Muscle of leg (tissue), 11 donors: Measurements from ENCODE around the gene YBX3. TPM values are rescaled to one million over a fixed set of nuclear protein-coding genes. Genes with fewer than 3 reads are reported as not detected.
"Not testable (repeated sequence)": the region's sequence is repeated elsewhere in the genome, so short reads cannot be mapped to it uniquely, and the experiment has no call there.

ENCODE experiments used
- DNase-seq: peaks from one replicate; pipeline ENCODE4 v3.0.0; 2013
- H3K27ac ChIP-seq: one replicate; pipeline ENCODE4 v1.5.1; 2013; ENCODE audit warnings: mild to moderate bottlenecking, low read length, control low read depth
- H3K27me3 ChIP-seq: one replicate; pipeline ENCODE4 v1.6.1; 2013; ENCODE audit warnings: low read length; ENCODE audit not compliant: control insufficient read depth, insufficient read depth
- H3K36me3 ChIP-seq: one replicate; pipeline ENCODE4 v1.6.1; 2013; ENCODE audit warnings: low read length; ENCODE audit not compliant: control insufficient read depth, insufficient read depth
- H3K4me1 ChIP-seq: one replicate; pipeline ENCODE4 v1.6.1; 2013; ENCODE audit warnings: low read length; ENCODE audit not compliant: control insufficient read depth, insufficient read depth
- H3K4me3 ChIP-seq: one replicate; pipeline ENCODE4 v1.5.1; 2013; ENCODE audit warnings: low read length, control low read depth
- H3K9me3 ChIP-seq: replicated peaks from 2 replicates; pipeline ENCODE4 v1.6.1; 2013; ENCODE audit warnings: low read depth, low read length; ENCODE audit not compliant: control insufficient read depth
- WGBS: methylation state at CpG from one replicate; pipeline ENCODE4 v1.1.5; 2013; ENCODE audit warnings: missing lambda C conversion rate; ENCODE audit not compliant: insufficient coverage; 5-methylcytosine and 5-hydroxymethylcytosine counted together
- polyA plus RNA-seq, 8 donors: library from polyadenylated mRNA; unstranded; fragments of 120-200 nt; gene quantifications; one replicate each; pipeline versions ENCODE4 v1.2.1 to v1.2.3, GENCODE V29; 2013; ENCODE audit warnings: inconsistent platforms in 1 of 8, low replicate concordance in 1 of 8; ENCODE audit not compliant: insufficient read length in 8 of 8, insufficient read depth in 1 of 8
- total RNA-seq: library from RNA; stranded (reverse); fragments of 120-200 nt; gene quantifications from one replicate; pipeline ENCODE4 v1.2.4, GENCODE V29; 2013

The YBX3 gene
- total and polyA plus RNA-seq, 9 donors, result 156 to 1,043 (median 754) TPM

DNA sequence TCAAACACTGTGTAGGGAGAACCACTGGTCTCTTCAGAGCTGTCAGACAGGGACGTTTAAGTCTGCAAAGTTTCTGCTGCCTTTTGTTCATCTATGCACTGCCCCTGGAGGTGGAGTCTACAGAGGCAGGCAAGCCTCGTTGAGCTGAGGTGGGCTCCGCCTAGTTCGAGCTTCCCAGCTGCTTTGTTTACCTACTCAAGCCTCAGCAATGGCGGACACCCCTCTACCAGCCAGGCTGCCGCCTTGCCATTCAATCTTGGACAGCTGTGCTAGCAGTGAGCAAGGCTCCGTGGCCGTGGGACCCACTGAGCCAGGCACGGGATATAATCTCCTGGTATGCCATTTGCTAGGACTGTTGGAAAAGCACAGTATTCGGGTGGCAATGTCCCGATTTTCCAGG lies 24.6 kb upstream of the YBX3 start:
- no peaks in the 10 kb centered on the region for H3K9me3 ChIP-seq
- WGBS, result 84% methylated on average over 8 of the region's 11 CpGs
- H3K4me1 ChIP-seq, result peaks cover 2% of the 10 kb centered on the region
- DNase-seq, result no peak
- H3K27me3 ChIP-seq, result peaks cover 2% of the 10 kb centered on the region
- no peaks in the 10 kb centered on the region for H3K36me3 ChIP-seq
- no peak overlapping the region for H3K27ac ChIP-seq
- no peak overlapping the region for H3K4me3 ChIP-seq

GRCh38 chr12:10743420-10743819 lies 20.3 kb upstream of the YBX3 start:
- H3K27ac ChIP-seq, H3K36me3 ChIP-seq, H3K27me3 ChIP-seq, H3K4me3 ChIP-seq, H3K4me1 ChIP-seq, H3K9me3 ChIP-seq, DNase-seq: not testable (repeated sequence)
- no CpG with 5 or more reads among the region's 6 CpGs for WGBS

DNA sequence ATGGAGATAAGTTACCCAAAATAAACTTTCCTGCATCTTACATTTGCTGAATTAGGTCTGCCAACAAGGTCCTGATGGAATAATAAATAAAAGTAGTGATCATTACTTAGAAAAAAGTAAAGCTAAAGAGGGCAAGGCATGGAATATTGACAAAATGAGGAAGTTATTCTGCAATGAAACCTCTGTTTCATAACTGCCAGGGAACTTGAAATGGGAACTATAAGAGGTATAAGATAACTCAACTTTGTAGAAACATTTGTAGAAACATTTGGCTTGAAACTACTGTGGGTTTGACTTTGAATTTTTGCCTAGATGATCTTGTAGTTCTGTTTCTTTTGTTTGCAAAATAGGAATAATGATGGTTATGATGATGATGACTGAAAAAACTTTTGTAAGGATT lies 18.7 kb upstream of the YBX3 start:
- H3K36me3 ChIP-seq, result no peaks in the 10 kb centered on the region
- peak; percentile 23 for DNase-seq
- H3K27ac ChIP-seq, result no peak overlapping the region
- no peaks in the 10 kb centered on the region for H3K27me3 ChIP-seq
- H3K4me1 ChIP-seq, result no peaks in the 10 kb centered on the region
- H3K9me3 ChIP-seq, result no peaks in the 10 kb centered on the region
- H3K4me3 ChIP-seq, result no peak overlapping the region

GRCh38 chr12:10740182-10740581 lies 17.1 kb upstream of the YBX3 start:
- no CpG with 5 or more reads among the region's 1 CpG for WGBS

DNA sequence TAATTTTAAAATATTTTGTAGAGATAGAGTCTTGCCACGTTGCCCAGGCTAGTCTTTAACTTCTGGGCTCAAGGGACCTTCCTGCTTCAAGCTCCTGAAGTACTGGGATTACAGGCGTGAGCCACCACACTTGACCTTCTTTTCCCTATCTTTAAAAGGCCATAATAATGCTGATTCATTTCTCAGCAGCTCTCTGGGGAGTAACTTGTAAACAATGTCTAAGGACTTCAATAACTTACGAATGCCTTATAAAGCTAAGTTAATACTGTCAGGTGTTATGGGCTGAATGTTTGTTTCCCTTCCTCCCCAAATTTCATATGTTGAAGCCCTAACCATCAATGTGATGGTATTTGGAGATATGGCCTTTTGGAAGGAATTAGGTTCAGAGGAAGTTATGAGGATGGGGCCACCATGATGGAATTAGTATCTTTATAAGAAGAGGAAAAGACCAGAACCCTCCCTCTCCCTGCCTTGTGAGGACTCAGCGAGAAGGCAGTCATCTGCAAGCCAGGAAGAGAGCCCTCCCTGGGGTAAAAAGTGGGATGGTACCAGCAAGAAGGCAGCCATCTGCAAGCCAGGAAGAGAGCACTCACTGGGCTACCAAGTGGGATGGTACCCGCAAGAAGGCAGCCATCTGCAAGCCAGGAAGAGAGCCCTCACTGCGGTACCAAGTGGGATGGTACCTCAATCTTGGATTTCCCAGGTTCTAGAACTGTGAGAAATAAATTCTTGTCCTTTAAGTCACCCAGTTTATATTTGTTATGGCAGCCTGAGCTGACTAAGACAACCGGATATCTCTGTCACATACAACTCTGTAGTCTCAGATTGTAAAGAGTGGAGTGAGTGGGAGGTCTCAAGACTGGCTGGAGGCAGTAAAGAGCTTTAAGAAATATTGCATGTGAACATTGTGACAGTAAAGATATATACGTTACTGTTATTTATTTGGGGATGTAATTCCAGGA lies 16.3 kb upstream of the YBX3 start:
- H3K27me3 ChIP-seq, result peaks cover 2% of the 10 kb centered on the region
- no peak overlapping the region for H3K4me3 ChIP-seq
- H3K9me3 ChIP-seq, result no peaks in the 10 kb centered on the region
- 100% methylated on average over 2 of the region's 8 CpGs for WGBS
- H3K36me3 ChIP-seq, result no peaks in the 10 kb centered on the region
- H3K4me1 ChIP-seq, result no peaks in the 10 kb centered on the region
- no peak for DNase-seq
- H3K27ac ChIP-seq, result no peak overlapping the region

More at GRCh38 chr12:10740182-10740581, 17.1 kb upstream of the YBX3 start:
- Histone ChIP-seq H3K4me3 (no peak overlapping the region), H3K27ac (no peak overlapping the region), H3K9me3 (no peaks in the 10 kb centered on the region), H3K4me1 (no peaks in the 10 kb centered on the region), H3K27me3 (no peaks in the 10 kb centered on the region), H3K36me3 (no peaks in the 10 kb centered on the region)
- no peak for DNase-seq

GRCh38 chr12:10737249-10737648 lies 14.1 kb upstream of the YBX3 start:
- H3K36me3 ChIP-seq, result no peaks in the 10 kb centered on the region
- H3K4me1 ChIP-seq, result no peaks in the 10 kb centered on the region
- no peaks in the 10 kb centered on the region for H3K9me3 ChIP-seq
- H3K27me3 ChIP-seq, result peaks cover 13% of the 10 kb centered on the region
- H3K4me3 ChIP-seq, result no peak overlapping the region
- no CpG with 5 or more reads among the region's 1 CpG for WGBS
- no peak for DNase-seq
- H3K27ac ChIP-seq, result no peak overlapping the region

DNA sequence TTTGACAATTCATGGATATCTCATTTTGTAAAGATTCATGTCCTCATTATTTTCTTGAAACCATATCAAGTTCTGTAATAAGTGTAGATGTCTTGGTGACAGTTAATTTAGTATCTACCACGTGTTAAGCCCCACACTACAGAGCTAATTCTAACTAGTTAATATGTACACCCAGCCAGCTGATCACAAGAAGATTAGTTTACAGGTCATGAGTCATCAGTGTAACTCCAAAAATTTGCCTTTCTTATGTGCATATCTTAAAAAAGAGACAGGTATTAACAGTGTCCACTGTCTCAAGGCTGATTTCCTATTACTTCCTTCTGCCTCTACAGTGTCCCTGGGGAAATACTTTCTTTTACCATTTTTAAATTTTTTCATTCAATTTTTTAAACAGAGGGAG lies 13.3 kb upstream of the YBX3 start:
- H3K4me1 ChIP-seq, result no peaks in the 10 kb centered on the region
- peaks cover 13% of the 10 kb centered on the region for H3K27me3 ChIP-seq
- DNase-seq, result no peak
- no peak overlapping the region for H3K27ac ChIP-seq
- no peaks in the 10 kb centered on the region for H3K9me3 ChIP-seq
- no peaks in the 10 kb centered on the region for H3K36me3 ChIP-seq
- no CpG with 5 or more reads among the region's 1 CpG for WGBS
- H3K4me3 ChIP-seq, result no peak overlapping the region

DNA sequence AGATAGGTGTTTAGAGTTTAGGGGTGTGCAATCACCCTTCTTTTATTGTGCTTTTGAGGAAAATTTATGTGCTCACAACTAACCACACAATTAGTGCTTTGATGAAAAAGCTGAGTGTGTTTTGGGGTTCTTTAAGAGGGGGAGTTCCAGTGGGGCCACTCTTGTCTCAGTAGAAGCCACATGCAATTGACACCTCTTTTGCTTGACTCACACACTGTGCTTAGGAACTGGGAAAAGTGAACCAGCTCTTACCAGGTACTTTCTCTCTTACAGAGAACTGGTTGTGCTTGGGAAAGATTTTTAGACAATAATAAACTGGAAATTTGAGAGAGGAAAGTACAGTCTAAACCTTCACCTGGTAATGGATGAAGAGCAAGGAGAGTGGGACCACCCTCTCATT lies 12.3 kb upstream of the YBX3 start:
- Histone ChIP-seq H3K9me3 (no peaks in the 10 kb centered on the region), H3K4me3 (no peak overlapping the region), H3K27me3 (peaks cover 15% of the 10 kb centered on the region), H3K36me3 (no peaks in the 10 kb centered on the region), H3K27ac (no peak overlapping the region), H3K4me1 (no peaks in the 10 kb centered on the region)
- no peak for DNase-seq

- H3K4me3 ChIP-seq, result no peak overlapping the region
- H3K36me3 ChIP-seq, result no peaks in the 10 kb centered on the region
- peaks cover 15% of the 10 kb centered on the region for H3K27me3 ChIP-seq
- DNase-seq, result no peak
- WGBS, result no CpG with 5 or more reads among the region's 4 CpGs
- H3K9me3 ChIP-seq, result no peaks in the 10 kb centered on the region
- no peaks in the 10 kb centered on the region for H3K4me1 ChIP-seq
- H3K27ac ChIP-seq, result no peak overlapping the region
Measured at GRCh38 chr12:10732549-10732948, 9.4 kb upstream of the YBX3 start.

DNA sequence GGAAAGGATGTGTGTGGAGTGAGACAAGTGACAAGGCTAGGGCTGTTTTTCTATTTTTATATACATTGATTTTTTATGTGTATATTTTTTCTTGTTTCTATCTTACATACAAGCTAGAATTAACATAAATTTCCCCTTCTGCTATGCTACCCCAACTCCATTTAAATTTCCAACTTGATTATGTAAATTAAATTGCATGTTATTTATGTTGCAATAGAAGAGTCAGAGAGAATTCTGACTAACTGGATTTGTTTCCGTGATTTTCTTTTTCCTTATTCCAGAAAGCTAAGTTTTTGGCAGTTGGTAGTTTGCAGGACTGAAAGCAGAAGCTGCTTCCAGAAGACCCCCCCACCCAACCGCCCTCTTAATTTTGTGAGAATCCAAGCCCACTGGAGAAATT lies 8.9 kb upstream of the YBX3 start:
- no peaks in the 10 kb centered on the region for H3K9me3 ChIP-seq
- peaks cover 15% of the 10 kb centered on the region for H3K27me3 ChIP-seq
- H3K36me3 ChIP-seq, result no peaks in the 10 kb centered on the region
- no peaks in the 10 kb centered on the region for H3K4me1 ChIP-seq
- no peak overlapping the region for H3K4me3 ChIP-seq
- peak; percentile 38 for DNase-seq
- H3K27ac ChIP-seq, result no peak overlapping the region
- no CpG with 5 or more reads among the region's 2 CpGs for WGBS

GRCh38 chr12:10730559-10730958 lies 7.4 kb upstream of the YBX3 start:
- Histone ChIP-seq H3K4me3 (no peak overlapping the region), H3K27me3 (peaks cover 15% of the 10 kb centered on the region), H3K36me3 (no peaks in the 10 kb centered on the region), H3K9me3 (no peaks in the 10 kb centered on the region), H3K27ac (no peak overlapping the region), H3K4me1 (no peaks in the 10 kb centered on the region)
- DNase-seq, result no peak
